NCI-H1436 treated with DMSO at 0.1 percent for 48 hours (cell line): ENCODE measurements around the gene CXorf58.
"Not testable (repeated sequence)": the region's sequence is repeated elsewhere in the genome, so short reads cannot be mapped to it uniquely, and the experiment has no call there.

ENCODE experiments used
- DNase-seq: peaks from one replicate; lab custom pipeline; 2025; lab: John Stamatoyannopoulos, UW

CXorf58 gene

DNA sequence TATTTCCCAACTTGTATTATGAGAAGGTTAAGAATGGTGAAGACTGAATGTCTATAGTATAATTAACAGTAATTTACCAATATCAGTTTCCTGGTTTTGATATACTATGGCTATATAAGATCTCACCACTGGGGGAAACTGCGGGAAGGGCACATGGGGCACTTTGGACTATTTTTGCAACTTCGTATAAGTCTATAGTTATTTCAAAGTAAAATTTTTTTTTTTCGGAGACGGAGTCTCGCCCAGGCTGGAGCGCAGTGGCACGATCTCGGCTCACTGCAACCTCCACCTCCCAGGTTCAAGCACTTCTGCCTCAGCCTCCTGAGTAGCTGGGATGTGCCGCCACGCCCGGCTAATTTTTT is 46.1 kb downstream of the CXorf58 start:
- DNase-seq = no peak

DNA sequence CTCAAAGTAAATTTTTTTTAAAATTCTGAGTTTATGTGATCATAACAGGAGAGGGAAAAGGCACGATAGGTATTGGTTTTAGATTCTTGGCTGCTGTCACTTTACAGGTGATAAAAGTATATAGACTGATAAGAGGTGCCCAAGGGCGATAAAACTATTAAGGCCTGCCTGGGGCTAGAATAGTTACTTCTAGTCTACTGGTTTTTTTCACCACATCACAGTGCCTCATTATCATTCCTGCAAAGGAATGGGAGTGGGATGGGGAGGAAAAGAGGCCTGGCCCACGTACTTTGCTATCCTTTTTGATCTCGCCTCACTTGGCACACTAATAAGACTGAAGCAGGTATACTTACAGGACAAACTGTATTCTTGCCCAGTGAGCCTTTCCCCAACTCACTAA is 46.6 kb downstream of the CXorf58 start:
- no peak for DNase-seq

DNA sequence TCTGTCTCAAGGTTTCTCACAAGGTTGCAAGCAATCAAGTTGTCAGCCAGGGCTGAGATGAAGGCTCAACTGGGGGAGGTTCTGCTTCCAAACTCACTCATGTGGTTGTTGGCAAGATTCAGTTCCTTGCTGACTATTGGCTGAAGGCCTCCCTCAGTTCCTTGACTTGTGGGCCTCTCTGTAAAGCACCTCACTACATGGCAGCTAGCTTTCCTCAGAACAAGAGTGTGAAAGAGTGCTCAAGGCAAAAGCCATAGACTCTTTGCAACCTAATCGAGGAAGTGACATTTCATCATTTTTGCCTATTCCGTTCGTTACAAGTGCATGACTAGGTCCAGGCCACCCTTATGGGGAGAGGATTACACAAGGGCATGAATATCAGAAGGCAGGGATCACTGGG is 52.0 kb downstream of the CXorf58 start:
- DNase-seq = no peak

DNA sequence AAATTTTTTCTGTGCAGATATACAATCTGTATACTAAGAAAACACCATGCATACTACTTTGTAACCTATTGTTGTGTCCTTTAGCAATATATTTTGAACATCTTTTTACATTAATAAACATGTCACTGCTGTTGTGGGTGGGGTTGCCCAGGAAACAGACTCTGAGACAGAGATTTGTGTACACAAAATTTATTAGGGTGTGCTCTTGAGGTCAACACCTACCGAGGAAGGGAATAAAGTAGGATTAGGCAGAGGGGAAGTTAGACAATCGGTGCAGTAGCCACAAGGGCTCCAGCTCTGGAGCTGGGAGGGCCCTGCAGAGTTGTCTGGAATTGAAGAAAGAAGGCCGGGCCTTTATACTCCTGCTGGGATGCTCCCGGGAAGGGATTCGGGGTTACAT is 56.4 kb downstream of the CXorf58 start:
- DNase-seq = no peak

DNA sequence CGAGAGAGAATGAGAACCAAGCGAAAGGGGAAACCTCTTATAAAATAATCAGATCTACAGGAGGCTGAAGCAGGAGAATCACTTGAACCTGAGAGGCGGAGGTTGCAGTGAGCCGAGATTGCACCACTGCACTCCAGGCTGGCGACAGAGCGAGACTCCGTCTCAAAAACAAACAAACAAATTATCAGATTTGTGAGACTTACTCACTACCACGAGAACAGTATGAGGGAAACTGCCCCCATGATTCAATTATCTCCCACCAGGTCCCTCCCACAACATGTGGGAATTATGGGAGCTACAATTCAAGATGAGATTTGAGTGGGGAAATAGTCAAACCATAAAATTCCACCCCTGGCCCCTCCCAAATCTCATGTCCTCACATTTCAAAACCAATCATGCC is 57.8 kb downstream of the CXorf58 start:
- not testable (repeated sequence) for DNase-seq

DNA sequence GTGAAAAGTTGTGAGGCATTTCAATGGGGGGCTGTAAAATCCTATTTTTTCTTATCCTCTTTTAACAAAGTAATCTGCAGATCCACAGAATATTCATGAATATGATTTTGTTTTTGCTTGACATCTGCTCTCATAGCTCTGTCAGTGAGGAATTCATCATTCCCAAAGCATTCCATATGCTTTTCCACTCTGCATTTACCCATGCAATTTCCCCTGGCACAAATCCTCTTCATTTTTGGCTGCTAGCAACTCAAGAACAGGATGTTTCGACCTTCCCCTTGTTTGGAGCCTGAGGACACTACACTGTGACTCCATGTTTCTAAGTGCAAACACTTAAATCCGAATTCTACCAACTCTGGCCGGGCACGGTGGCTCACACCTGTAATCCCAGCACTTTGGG is 70.7 kb downstream of the CXorf58 start:
- DNase-seq = no peak

DNA sequence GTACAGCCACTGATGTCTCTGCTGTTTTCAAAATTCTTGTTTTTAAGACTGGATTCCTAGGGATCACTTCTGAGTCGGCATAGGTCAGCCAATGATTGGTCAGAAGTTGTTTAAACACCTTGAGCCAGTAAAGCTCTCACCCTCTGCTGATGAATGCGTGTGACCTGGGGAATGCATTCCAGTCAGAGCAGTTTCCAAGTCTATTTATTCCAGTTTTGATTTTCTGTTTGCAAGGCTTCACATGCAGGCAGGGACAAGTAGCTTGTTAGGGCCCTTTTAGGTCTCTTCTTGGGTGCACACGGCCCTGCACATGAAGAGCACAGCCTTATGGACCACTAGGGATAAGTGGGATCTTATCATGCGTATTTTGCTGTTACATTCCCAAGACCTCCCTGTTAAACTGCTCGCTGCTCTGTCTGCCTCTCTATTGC is 72.2 kb downstream of the CXorf58 start:
- DNase-seq = no peak

DNA sequence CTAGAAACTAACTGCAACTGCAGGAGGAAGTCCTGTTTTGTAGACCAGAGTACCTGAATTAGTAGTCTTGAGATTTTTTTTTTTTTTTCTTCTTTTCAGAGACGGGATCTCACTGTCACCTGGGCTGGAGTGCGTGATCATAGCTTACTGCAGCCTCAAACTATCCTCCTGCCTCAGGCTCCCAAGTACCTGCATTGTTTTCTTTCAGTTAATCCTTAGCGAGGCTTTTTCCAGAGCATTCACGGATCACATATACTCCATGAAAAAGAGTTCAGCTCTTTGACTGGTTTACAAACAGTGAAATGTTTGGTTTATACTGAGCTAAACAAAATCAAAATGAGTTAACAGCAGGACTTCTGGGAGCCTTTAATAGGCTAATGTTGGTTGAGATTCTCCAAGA is 73.4 kb downstream of the CXorf58 start:
- DNase-seq = no peak

DNA sequence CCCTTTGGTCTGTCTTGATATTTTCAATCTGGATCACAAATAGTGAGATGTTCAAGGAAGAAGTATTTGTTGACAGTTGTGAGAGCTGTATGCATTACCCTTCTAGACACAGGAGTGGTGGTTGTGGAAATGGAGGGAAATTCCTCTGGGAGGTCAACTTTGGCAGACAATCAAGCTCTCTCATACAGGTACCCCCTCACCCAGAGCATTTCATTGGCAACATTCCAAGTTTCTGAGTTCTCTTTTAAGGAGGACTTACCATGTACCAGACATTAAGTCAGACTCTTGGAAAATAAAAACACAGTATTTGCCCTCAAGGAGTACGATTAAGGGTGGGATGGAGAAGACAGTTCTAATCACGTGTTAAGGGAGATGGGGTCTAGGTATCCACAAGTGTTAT is 73.9 kb downstream of the CXorf58 start:
- no peak for DNase-seq

DNA sequence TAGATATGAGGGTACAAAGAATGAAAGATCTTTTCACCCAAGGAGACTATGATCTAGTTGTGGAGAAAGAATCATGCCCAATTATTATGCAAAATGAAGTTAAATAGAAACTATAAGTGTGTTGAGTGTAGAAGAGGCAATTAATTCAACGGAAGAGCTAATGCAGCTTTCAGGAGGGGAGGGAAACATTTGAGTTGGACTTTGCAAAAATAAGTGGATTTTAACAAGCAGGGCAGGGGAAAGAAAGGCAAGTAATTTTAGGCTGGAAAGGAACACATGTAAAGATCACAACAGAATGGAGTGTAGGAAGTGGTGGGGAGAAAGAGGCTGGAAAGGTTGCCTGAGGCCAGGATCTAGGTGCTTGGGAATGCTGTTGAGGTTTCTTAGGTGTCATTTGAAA is 75.1 kb downstream of the CXorf58 start:
- DNase-seq = no peak
